Epithelial cell of proximal tubule (primary cell): Measurements from ENCODE around the gene COQ6. TPM values are rescaled to one million over a fixed set of nuclear protein-coding genes. Genes with fewer than 3 reads are reported as not detected.

Experiments
- DNase-seq: peaks from one replicate; pipeline ENCODE4 v3.0.0-alpha.2; 2011; ENCODE audit warnings: low read depth
- H3K4me3 ChIP-seq: 2 replicates; pipeline ENCODE4 v1.5.1; 2011; ENCODE audit warnings: low read depth, mild to moderate bottlenecking, low read length
- CTCF ChIP-seq: conservative IDR thresholded peaks from 2 replicates; pipeline ENCODE4 v1.5.1; 2012; ENCODE audit warnings: low read depth, mild to moderate bottlenecking, low read length
- total RNA-seq: library from RNA; depleted of rRNA; stranded (reverse); fragments of >200 nt; gene quantifications from 2 replicates; pipeline ENCODE4 v1.2.3, GENCODE V29; 2015

Gene COQ6
- total RNA-seq, 1 donor from 2014 or later, result 27.3 TPM

DNA sequence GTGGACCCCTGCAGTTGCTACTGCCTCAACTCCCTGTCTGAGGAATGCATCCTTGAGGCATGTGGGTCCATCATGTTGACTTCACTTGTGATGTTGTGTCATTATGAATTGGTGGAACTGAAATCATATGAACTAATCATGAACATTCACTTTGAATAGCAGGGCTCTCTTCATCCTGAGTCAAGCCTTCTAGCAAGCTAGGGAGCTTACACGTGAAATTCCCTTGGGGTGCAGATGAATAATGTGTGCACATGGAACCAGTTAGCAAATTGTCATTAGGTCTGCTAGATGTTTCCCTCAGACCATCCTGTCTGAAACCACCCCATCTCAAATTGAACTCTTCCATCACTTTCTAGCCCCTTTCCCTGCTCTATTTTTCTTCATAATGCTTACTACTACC lies 3.6 kb downstream of the COQ6 start:
- TF ChIP-seq CTCF, result no peak
- no peak for DNase-seq
- H3K4me3 ChIP-seq, result no peak overlapping the region

GRCh38 chr14:73955674-73956073 lies 5.6 kb downstream of the COQ6 start:
- H3K4me3 ChIP-seq, result no peak overlapping the region
- no peak for TF ChIP-seq CTCF
- no peak for DNase-seq

DNA sequence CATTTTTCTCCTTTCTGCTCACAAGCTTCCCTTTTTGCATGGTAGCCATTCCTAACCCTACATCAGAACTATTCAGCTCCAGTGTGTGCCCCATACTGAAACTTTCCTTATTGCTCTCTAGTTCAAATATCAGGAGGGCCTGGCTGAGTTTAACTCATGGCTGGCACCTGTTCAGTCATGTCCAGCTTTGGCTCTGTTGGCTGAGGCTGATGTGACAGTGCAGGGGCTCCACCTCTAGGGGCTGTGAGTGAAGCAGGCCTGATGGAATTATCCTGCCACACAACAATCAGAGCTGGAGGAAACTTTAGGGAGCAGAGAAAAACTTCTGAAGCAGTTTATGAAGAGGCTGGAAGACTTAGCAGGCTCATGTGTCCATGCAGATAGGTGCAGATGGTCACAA lies 8.5 kb downstream of the COQ6 start:
- no peak for DNase-seq
- no peak overlapping the region for H3K4me3 ChIP-seq
- TF ChIP-seq CTCF, result no peak

DNA sequence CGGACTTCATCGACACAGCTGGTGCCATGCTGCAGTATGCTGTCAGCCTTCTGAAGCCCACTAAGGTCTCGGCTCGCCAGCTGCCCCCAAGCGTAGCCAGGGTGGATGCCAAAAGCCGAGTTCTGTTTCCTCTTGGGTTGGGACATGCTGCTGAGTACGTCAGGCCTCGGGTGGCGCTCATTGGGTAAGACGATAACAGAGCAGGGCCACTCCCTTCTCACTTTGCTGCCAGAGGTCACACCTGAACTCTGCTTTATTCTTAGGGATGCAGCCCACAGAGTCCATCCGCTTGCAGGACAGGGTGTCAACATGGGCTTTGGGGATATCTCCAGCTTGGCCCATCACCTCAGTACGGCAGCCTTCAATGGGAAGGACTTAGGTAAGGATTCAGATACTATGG lies 11.1 kb downstream of the COQ6 start:
- no peak for DNase-seq
- TF ChIP-seq CTCF, result no peak
- H3K4me3 ChIP-seq, result no peak overlapping the region

- no peak for DNase-seq
- no peak for TF ChIP-seq CTCF
- no peak overlapping the region for H3K4me3 ChIP-seq
Measured at GRCh38 chr14:73965216-73965615, 15.1 kb downstream of the COQ6 start.

- no peak for DNase-seq
- no peak for TF ChIP-seq CTCF
- H3K4me3 ChIP-seq, result no peak overlapping the region
Measured at GRCh38 chr14:73968885-73969284, 18.8 kb downstream of the COQ6 start.

- no peak for TF ChIP-seq CTCF
- DNase-seq, result no peak
- H3K4me3 ChIP-seq, result no peak overlapping the region
Measured at GRCh38 chr14:73973497-73973896, 23.4 kb downstream of the COQ6 start.
